Fibroblast of upper back skin (primary cell): ENCODE data around the gene LIPI.
"Not testable (repeated sequence)": the region's sequence is repeated elsewhere in the genome, so short reads cannot be mapped to it uniquely, and the experiment has no call there.

ENCODE experiments used
- DNase-seq: peaks from one replicate; pipeline ENCODE4 v3.0.0-alpha.2; 2013

LIPI gene

DNA sequence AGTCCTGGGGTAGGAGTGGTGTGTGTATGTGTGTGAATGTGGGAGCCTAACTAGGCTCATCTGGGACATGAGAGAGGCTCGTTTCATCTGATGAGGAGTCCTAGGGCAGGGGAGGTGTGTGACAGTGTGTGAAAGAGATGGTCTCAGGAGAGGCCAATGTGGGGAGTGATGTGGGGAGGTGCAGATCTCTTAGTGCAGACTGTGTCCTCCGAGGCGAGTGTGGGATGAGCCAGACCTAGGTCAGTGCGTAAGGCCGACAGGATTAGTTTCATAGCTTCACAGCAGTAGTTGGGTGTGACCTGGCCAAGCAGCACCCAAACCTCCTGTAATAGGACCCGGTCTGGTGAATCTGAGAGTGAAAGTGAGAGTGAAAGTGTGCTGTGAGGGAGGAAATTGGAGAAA is 94.7 kb downstream of the LIPI start:
- DNase-seq = no peak

DNA sequence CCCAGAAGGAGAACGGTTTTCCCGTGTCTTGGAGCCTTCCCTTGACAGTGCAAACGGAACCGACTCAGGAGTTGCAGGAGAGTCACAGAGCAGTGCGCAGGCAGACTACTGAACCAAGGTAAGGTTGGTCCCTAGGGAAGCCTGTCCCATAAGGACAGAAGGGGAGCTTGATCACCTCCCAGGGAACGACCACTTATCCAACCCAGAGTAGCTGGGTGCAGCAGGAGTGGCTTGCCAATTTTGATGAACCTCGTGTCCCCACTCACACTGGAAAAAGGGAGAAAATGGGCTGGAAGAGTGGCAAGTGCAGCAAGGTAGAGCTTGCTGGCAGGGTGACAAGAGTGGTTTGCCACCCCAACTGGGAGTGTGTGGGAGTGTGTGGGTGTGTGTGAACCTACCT is 95.1 kb downstream of the LIPI start:
- no peak for DNase-seq

GRCh38 chr21:14114251-14114650 is 96.5 kb downstream of the LIPI start:
- no peak for DNase-seq

GRCh38 chr21:14104564-14104963 is 106.2 kb downstream of the LIPI start:
- DNase-seq = not testable (repeated sequence)

- no peak for DNase-seq
These were observed 111.2 kb downstream of the LIPI start for GRCh38 chr21:14099570-14099969.

DNA sequence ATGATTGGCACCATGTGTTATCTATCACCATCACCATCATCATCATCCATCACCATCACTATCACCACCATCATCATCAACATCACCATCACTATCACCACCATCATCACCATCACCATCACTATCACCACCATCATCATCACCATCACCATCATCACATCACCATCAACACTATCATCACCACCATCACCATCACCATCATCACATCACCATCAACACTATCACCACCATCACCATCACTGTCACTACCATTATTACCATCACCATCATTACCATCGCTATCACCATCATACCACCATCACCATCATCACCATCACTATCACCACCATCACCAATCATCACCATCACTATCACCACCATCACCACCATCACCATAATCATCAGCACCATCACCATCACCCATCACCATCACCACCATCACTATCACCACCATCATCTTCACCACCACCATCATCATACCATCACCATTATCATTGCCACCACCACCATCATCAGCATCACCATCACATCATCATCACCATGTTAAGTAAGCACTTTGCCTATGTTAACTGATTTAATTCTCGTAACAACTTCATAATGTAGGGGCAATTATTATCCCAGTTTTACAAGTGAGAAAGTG is 112.8 kb downstream of the LIPI start:
- DNase-seq = no peak

DNA sequence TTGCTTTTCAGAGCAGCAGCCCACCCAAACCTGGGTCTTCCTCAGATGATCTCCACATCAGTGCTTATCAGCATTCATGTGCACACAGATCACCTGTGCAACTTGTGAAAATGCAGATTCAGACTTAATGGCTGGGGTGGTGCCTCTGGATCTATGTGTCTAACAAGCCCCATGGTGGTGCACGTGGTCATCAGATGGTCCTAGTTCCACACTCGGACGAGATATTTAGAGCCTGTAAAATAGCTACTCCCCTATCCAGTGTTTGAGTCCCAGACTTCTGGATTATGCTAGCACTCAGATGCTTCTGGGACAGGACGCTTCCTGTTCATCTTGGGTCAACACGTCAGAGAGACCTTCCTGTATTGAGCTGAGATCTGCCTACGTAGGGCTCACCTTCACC is 114.2 kb downstream of the LIPI start:
- DNase-seq = no peak

DNA sequence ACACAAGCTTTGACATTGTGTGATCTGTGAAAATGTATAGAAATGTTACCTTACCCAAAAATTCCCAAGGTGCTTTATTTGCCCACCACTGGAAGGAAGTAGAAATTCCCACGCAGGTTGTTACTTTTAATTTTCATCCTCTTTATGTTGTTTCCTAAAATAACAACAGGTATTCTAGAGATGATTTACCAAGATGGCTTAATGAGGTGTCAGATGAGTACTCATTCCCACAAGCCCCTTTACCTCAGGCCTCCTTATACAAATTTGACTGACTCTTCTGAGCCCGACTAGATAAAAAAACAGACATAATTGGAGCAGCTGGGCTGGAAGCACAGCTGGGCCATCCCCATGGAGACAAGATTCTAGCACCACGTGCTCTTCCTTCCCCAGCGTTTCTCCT is 114.6 kb downstream of the LIPI start:
- DNase-seq = no peak

- DNase-seq = no peak
These were observed 115.7 kb downstream of the LIPI start for GRCh38 chr21:14095056-14095455.

DNA sequence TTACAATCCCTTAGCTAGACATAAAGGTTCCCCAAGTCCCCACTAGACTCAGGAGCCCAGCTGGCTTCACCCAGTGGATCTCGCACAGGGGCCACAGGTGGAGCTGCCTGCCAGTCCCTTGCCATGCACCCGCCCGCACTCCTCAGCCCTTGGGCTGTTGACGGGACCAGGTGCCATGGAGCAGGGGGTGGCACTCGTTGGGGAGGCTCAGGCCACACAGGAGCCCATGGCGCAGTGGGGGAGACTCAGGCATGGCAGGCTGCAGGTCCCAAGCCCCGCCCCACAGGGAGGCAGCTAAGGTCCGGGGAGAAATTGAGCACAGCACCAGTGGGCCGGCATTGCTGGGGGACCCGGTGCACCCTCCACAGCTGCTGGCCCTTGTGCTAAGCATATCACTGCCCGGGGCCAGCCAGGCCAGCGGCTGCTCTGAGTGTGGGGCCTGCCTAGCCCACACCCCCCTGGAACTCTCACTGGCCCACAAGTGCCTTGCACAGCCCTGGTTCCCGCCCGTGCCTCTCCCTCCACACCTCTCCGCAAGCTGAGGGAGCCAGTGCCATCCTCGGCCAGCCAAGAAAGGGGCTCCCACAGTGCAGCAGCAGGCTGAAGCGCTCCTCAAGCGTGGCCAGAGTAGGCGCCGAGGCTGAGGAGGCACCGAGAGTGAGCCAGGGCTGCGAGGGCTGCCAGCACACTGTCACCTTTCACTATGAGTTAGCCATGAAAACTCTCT is 117.8 kb downstream of the LIPI start:
- DNase-seq = no peak

DNA sequence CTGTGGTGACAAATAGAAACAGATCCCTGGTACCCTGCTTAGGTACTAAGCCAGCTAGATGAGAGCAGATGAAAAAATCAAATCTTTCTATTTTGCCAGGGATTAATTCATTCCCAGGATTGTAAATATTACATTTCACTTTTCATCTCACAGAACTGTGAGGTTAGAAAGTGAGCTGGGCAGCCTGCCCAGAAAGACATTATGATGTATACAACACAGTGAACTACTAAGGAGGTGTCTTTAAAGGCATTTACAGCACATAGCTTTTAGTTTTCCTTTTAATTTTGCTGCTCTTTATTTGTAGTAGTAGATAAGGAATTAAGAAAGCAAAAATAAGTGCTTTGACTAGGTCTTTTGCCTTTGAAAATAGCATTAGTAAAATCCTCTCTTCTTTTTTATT is 120.6 kb downstream of the LIPI start:
- peak; percentile 26 for DNase-seq

DNA sequence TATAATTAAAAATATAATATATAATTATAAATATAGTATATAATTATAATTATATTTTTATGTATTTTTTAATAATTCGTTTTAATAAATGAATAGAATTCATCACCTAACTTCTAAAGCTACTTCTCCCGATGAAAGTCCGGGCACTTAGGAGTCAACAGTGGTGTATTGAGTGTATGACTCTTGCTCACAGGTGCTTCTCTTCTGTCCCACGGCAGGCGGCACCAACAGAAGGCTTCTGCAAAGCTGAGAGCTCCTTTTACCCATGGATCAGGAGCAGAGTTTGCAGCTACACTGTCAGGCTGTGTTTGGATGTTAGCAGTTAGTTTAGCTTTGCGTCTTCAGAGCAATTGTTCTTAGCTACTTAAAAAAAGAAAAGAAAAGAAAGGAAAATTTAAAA is 122.4 kb downstream of the LIPI start:
- DNase-seq = no peak

- no peak for DNase-seq
These were observed 124.2 kb downstream of the LIPI start for GRCh38 chr21:14086553-14086952.

GRCh38 chr21:14084701-14085100 is 126.1 kb downstream of the LIPI start:
- no peak for DNase-seq

DNA sequence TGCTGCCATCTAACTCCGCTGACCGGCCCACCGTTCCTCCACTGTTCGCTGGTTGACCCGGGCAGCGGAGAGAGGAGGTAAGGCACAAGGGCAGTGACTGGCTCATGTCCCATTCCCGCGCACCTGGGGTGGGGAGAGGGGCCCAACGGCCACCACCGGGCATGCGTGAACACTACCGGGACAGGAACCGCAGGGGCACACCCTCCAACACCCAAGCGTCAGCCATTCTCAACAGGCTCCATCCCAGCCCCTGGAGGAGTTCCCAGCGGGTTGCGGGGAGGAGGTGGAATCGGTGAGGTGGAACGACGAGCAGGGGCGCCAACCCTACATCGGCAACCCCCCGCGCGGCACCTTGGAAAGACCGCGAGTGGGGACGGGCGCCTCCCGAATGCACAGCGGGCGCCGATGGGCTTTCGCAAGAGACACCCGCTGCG is 126.7 kb downstream of the LIPI start:
- no peak for DNase-seq

GRCh38 chr21:14080764-14081096 is 130.0 kb downstream of the LIPI start:
- no peak for DNase-seq

DNA sequence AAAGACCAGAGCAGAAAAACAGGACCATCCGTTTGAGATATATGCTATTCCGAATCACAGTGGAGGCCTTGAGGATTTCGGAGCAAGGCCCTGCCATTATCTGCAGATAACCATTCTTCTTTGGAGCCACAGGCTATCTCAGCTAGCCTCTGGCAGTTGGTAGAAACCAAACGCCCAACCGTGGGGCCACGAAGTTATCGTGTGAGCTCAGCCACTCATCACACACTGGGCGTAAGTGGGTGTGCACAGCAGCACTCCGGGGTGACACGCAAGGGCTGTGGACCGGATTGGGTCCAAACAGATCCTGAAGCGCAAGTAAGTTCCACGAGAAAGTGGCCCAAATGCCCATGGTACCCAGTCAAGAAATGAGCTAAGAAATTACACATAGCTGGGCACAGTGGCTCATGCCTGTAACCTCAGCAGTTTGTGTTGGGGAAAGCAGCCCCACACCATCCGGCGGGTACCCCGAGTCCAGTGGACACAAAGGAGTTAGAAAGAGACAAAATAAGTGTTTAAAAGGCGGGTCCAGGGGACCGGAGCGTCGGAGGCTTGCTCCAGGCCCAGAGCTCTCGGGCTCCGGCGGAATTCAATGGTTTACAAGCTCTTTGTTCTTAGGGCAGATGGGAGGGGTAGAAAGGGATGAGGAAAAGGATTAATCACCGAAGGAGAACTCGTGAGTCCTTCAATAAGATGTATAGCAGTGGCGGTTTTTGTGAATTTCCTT is 130.6 kb downstream of the LIPI start:
- DNase-seq = no peak

- no peak for DNase-seq
These were observed 131.9 kb downstream of the LIPI start for GRCh38 chr21:14078746-14079375.

- no peak for DNase-seq
These were observed 134.5 kb downstream of the LIPI start for GRCh38 chr21:14076143-14076806.

DNA sequence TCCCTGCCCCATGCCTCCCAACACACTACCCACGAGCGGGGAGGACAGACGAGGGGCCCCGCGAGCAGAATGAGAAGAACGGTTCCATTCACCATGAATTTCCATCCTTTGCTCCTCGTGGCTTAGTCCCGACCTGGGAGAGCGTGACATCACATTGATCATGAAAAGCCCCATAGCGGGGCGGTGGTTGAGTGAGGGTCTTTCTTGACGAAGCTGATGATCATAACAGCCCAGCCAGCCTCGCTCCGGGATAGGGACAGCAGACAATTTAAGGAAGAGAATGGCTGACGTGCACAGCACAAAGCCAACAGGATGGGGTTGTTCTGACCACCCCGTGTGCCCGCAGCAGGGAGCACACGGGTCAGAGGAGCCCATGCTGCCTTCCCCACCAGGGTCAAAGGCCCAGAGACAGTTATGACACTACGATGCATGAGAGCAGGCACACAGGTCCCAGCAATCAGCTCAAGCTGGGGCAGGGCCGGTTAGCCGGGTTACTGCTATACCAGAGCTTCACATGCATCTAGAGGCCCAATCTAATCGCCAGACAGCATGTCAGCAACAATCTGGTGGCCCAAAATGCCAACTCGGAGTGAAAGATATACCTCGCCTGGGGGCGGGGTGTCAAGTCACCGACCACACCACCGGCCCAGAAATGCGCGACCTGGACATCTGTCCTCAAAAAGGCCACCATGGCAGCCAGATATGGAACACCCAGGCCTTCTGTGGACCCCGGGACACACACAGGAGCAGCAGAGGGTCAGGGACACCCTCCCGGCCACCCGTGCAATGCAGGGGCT is 135.2 kb downstream of the LIPI start:
- DNase-seq = no peak

GRCh38 chr21:14074177-14074576 is 136.6 kb downstream of the LIPI start:
- DNase-seq = no peak

GRCh38 chr21:14073615-14074014 is 137.1 kb downstream of the LIPI start:
- no peak for DNase-seq
